ENCODE results near the gene RSU1.

RSU1 gene

GRCh38 chr10:16820421-16820820, 3.2 kb upstream of the RSU1 start:
- DNase-seq = no peak

GRCh38 chr10:16820018-16820417, 2.8 kb upstream of the RSU1 start:
- DNase-seq = no peak

- DNase-seq = no peak
These were observed 2.2 kb upstream of the RSU1 start for GRCh38 chr10:16819436-16819835.

- no peak for DNase-seq
These were observed 1.8 kb upstream of the RSU1 start for GRCh38 chr10:16819026-16819425.

- no peak for DNase-seq
These were observed 447 bp downstream of the RSU1 start for GRCh38 chr10:16816830-16817124.

- DNase-seq = no peak
These were observed 1.1 kb downstream of the RSU1 start for GRCh38 chr10:16816171-16816570.

GRCh38 chr10:16814012-16814411, 3.2 kb downstream of the RSU1 start:
- no peak for DNase-seq

- no peak for DNase-seq
These were observed 4.5 kb downstream of the RSU1 start for GRCh38 chr10:16812676-16813075.

GRCh38 chr10:16811765-16812164, 5.5 kb downstream of the RSU1 start:
- no peak for DNase-seq

- DNase-seq = no peak
These were observed 5.9 kb downstream of the RSU1 start for GRCh38 chr10:16811292-16811691.

- no peak for DNase-seq
These were observed 8.0 kb downstream of the RSU1 start for GRCh38 chr10:16809074-16809718.

GRCh38 chr10:16804123-16804522, 13.1 kb downstream of the RSU1 start:
- DNase-seq = no peak

GRCh38 chr10:16803464-16803863, 13.8 kb downstream of the RSU1 start:
- DNase-seq = no peak

- no peak for DNase-seq
These were observed 17.6 kb downstream of the RSU1 start for GRCh38 chr10:16799621-16800020.

GRCh38 chr10:16798571-16798970, 18.7 kb downstream of the RSU1 start:
- DNase-seq = no peak

- no peak for DNase-seq
These were observed 21.7 kb downstream of the RSU1 start for GRCh38 chr10:16795410-16796073.

GRCh38 chr10:16794005-16794404, 23.2 kb downstream of the RSU1 start:
- DNase-seq = no peak

- DNase-seq = no peak
These were observed 24.5 kb downstream of the RSU1 start for GRCh38 chr10:16792675-16793074.

GRCh38 chr10:16789765-16790164, 27.5 kb downstream of the RSU1 start:
- no peak for DNase-seq

GRCh38 chr10:16789261-16789660, 28.0 kb downstream of the RSU1 start:
- DNase-seq = no peak

GRCh38 chr10:16788778-16789177, 28.4 kb downstream of the RSU1 start:
- DNase-seq = no peak

GRCh38 chr10:16788125-16788524, 29.1 kb downstream of the RSU1 start:
- no peak for DNase-seq

- DNase-seq = no peak
These were observed 29.8 kb downstream of the RSU1 start for GRCh38 chr10:16787361-16787791.

GRCh38 chr10:16780338-16780880, 36.8 kb downstream of the RSU1 start:
- no peak for DNase-seq

GRCh38 chr10:16779384-16779915, 37.8 kb downstream of the RSU1 start:
- no peak for DNase-seq
